PFSK-1 (cell line): Measurements from ENCODE around the gene FGF4.

Experiments
- FOXP2 ChIP-seq: optimal IDR thresholded peaks from 2 replicates; pipeline ENCODE3; 2011; ENCODE audit warnings: borderline replicate concordance, control low read depth, inconsistent platforms; ENCODE audit not compliant: insufficient read depth; ENCODE audit errors: extremely low read length, extremely low read depth
- POLR2AphosphoS5 ChIP-seq: IDR thresholded peaks from 2 replicates; pipeline ENCODE4 v1.6.1; 2012; ENCODE audit warnings: low read depth, mild to moderate bottlenecking, control low read depth, low read length, moderate library complexity
- REST ChIP-seq, 2 experiments: IDR thresholded peaks; 2 replicates each; pipeline versions ENCODE4 v1.6.1 to v1.8.0; 2011 to 2012; ENCODE audit warnings: low read depth in 2 of 2, low read length in 2 of 2, control low read depth in 1 of 2, inconsistent platforms in 1 of 2, mild to moderate bottlenecking in 1 of 2, moderate library complexity in 1 of 2; ENCODE audit not compliant: insufficient read depth in 1 of 2
- SIN3A ChIP-seq: IDR thresholded peaks from 2 replicates; pipeline ENCODE4 v1.6.1; 2012; ENCODE audit warnings: mild to moderate bottlenecking, low read length, moderate library complexity, borderline replicate concordance; ENCODE audit not compliant: insufficient read depth
- TAF1 ChIP-seq: IDR thresholded peaks from 2 replicates; pipeline ENCODE4 v1.6.1; 2012; ENCODE audit warnings: low read length, control low read depth, borderline replicate concordance; ENCODE audit not compliant: insufficient read depth

GRCh38 chr11:69803604-69804218 lies 28.6 kb upstream of the FGF4 start:
- TF ChIP-seq POLR2AphosphoS5: no peak
- TF ChIP-seq TAF1: no peak
- no peak for TF ChIP-seq REST (IDR thresholded peaks at IDR 0.05; ENCODE audit: insufficient read depth in 1 of 2, low read depth in 2 of 2, low read length in 2 of 2)
- no peak for TF ChIP-seq SIN3A
- TF ChIP-seq FOXP2: no peak
